SK-N-SH (cell line): ENCODE measurements around the gene STX5.

Source experiments
- CHD2 ChIP-seq: fragments of 150-350 bp; IDR thresholded peaks from 2 replicates; pipeline ENCODE4 v1.6.1; 2018; ENCODE audit warnings: low read length; ENCODE audit not compliant: partially characterized antibody
- EZH2phosphoT487 ChIP-seq: fragments of 200-600 bp; sonication (generic); IDR thresholded peaks from 2 replicates; pipeline ENCODE4 v1.6.1; 2017; ENCODE audit warnings: low read depth, mixed run types, mild to moderate bottlenecking, antibody characterized with exemption, moderate library complexity, borderline replicate concordance
- FOXJ3 ChIP-seq: sonication (generic); formaldehyde crosslinking; IDR thresholded peaks from 2 replicates; pipeline ENCODE4 v1.5.1; 2020; ENCODE audit warnings: mild to moderate bottlenecking, missing genetic modification reagents
- JUND ChIP-seq: IDR thresholded peaks from 2 replicates; pipeline ENCODE4 v1.4.0; 2012
- PBX3 ChIP-seq: IDR thresholded peaks from 2 replicates; pipeline ENCODE4; 2012
- POLR2AphosphoS5 ChIP-seq: IDR thresholded peaks from 2 replicates; pipeline ENCODE4 v1.6.1; 2012; ENCODE audit warnings: low read depth, low read length
- RCOR1 ChIP-seq: fragments of 150-350 bp; IDR thresholded peaks from 2 replicates; pipeline ENCODE4 v1.6.1; 2017; ENCODE audit warnings: antibody characterized with exemption, low read length
- REST ChIP-seq: IDR thresholded peaks from 2 replicates; pipeline ENCODE4 v1.6.1; 2012; ENCODE audit warnings: mild to moderate bottlenecking, low read depth, low read length, moderate library complexity
- TCF12 ChIP-seq: IDR thresholded peaks from 2 replicates; pipeline ENCODE4 v1.4.0; 2012
- TEAD4 ChIP-seq: IDR thresholded peaks from 2 replicates; pipeline ENCODE4 v1.4.0; 2012; ENCODE audit warnings: mild to moderate bottlenecking, borderline replicate concordance; ENCODE audit not compliant: insufficient read depth
- TF ChIP-seq, protein P1 (sequence below): fragments of 200-600 bp; sonication (generic); IDR thresholded peaks from 2 replicates; pipeline ENCODE4 v1.6.1; 2017; ENCODE audit warnings: antibody characterized with exemption, mild to moderate bottlenecking, moderate library complexity
- TF ChIP-seq, protein P2 (sequence below): IDR thresholded peaks from 2 replicates; pipeline ENCODE4 v1.4.0; 2012; ENCODE audit warnings: low read depth, borderline replicate concordance

- TF ChIP-seq TCF12 (no peak), PBX3 (no peak), CHD2 (no peak), JUND (no peak), RCOR1 (no peak), EZH2phosphoT487 (no peak), REST (no peak), FOXJ3 (CRISPR knock-in tag) (no peak), TEAD4 (no peak), POLR2AphosphoS5 (no peak)
- TF ChIP-seq, protein P1, sequence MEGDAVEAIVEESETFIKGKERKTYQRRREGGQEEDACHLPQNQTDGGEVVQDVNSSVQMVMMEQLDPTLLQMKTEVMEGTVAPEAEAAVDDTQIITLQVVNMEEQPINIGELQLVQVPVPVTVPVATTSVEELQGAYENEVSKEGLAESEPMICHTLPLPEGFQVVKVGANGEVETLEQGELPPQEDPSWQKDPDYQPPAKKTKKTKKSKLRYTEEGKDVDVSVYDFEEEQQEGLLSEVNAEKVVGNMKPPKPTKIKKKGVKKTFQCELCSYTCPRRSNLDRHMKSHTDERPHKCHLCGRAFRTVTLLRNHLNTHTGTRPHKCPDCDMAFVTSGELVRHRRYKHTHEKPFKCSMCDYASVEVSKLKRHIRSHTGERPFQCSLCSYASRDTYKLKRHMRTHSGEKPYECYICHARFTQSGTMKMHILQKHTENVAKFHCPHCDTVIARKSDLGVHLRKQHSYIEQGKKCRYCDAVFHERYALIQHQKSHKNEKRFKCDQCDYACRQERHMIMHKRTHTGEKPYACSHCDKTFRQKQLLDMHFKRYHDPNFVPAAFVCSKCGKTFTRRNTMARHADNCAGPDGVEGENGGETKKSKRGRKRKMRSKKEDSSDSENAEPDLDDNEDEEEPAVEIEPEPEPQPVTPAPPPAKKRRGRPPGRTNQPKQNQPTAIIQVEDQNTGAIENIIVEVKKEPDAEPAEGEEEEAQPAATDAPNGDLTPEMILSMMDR: no peak
- TF ChIP-seq, protein P2, sequence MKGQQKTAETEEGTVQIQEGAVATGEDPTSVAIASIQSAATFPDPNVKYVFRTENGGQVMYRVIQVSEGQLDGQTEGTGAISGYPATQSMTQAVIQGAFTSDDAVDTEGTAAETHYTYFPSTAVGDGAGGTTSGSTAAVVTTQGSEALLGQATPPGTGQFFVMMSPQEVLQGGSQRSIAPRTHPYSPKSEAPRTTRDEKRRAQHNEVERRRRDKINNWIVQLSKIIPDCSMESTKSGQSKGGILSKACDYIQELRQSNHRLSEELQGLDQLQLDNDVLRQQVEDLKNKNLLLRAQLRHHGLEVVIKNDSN: no peak
Measured at GRCh38 chr11:62860835-62861563, 29.1 kb upstream of the STX5 start.
